ENCODE results near the gene MTG2. TPM values are rescaled to one million over a fixed set of nuclear protein-coding genes. Genes with fewer than 3 reads are reported as not detected.
A peak's percentile ranks its signal among the peaks of the same experiment; 100 is the strongest.

The MTG2 gene, protein sequence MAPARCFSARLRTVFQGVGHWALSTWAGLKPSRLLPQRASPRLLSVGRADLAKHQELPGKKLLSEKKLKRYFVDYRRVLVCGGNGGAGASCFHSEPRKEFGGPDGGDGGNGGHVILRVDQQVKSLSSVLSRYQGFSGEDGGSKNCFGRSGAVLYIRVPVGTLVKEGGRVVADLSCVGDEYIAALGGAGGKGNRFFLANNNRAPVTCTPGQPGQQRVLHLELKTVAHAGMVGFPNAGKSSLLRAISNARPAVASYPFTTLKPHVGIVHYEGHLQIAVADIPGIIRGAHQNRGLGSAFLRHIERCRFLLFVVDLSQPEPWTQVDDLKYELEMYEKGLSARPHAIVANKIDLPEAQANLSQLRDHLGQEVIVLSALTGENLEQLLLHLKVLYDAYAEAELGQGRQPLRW
- 11.3 and 13.6 TPM in 2 replicates for total RNA-seq (2014; rRNA removed; shearing (Covaris generic))
- polyA plus RNA-seq (2016; fragmentation: Nextera tagmentation; extraction: Ambion mirVana): 11.7 and 15.4 TPM in 2 replicates
- long read RNA-seq, transcript MTG2-201 (7 exons, 2,929 nt): major isoform, 5 of 10 reads
- long read RNA-seq, partial matches to known transcripts: 3 of 10 reads
- long read RNA-seq, other reads (novel, unspliced or antisense): 2 of 10 reads

GRCh38 chr20:62182469-62183425 is at the start of gene MTG2:
Gene MTG2, plus strand, starts transcription at chr20:62183028. Its CDS starts 10,393 bp downstream, at chr20:62193421.
- Mint-ChIP-seq H3K27ac (peak within 1 kb of the TSS; percentile 94), H3K27me3 (ENCODE audit: insufficient read depth, low read depth, poor library complexity) (peaks cover 9% of the 10 kb centered on the region), H3K36me3 (ENCODE audit: low read depth) (peaks cover 4% of the 10 kb centered on the region; the same call in 2 of the 3 replicates), H3K9me3 (no peaks in the 10 kb centered on the region), H3K4me1 (peaks cover 14% of the 10 kb centered on the region), H3K4me3 (peak within 1 kb of the TSS; percentile 93)
- H3F3A ChIP-seq (replicated peaks; ENCODE audit: low read depth): peaks cover 7% of the 10 kb centered on the region
- TF ChIP-seq POLR2AphosphoS5 (IDR thresholded peaks at IDR 0.05; ENCODE audit: low read depth) (peak; percentile 97), REST (IDR thresholded peaks at IDR 0.05; ENCODE audit: unreplicated experiment) (no peak), CREB1 (CRISPR knock-in tag; IDR thresholded peaks at IDR 0.05; ENCODE audit: low read depth) (peak; percentile 97), ZNF114 (CRISPR knock-in tag; IDR thresholded peaks at IDR 0.05) (no peak), EZH2 (IDR thresholded peaks at IDR 0.05; ENCODE audit: low read depth, unreplicated experiment) (no peak), ZNF462 (CRISPR knock-in tag; IDR thresholded peaks at IDR 0.05) (no peak)
- TF ChIP-seq, protein P1, sequence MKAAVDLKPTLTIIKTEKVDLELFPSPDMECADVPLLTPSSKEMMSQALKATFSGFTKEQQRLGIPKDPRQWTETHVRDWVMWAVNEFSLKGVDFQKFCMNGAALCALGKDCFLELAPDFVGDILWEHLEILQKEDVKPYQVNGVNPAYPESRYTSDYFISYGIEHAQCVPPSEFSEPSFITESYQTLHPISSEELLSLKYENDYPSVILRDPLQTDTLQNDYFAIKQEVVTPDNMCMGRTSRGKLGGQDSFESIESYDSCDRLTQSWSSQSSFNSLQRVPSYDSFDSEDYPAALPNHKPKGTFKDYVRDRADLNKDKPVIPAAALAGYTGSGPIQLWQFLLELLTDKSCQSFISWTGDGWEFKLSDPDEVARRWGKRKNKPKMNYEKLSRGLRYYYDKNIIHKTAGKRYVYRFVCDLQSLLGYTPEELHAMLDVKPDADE (IDR thresholded peaks at IDR 0.05): peak; percentile 82
- H3K4me3 ChIP-seq: peak within 1 kb of the TSS; percentile 100
- peaks cover 7% of the 10 kb centered on the region; the same call in 1 of the 2 replicates for H3K4me1 ChIP-seq (ENCODE audit: insufficient read depth)
- peaks cover 37% of the 10 kb centered on the region for H3K79me2 ChIP-seq (replicated peaks; ENCODE audit: insufficient read depth)
- 0 out of 2 replicates have a peak, but pooled peaks cover 7% of the 10 kb centered on the region for H4K20me1 ChIP-seq (replicated peaks; ENCODE audit: insufficient read depth)
- H3K27me3 ChIP-seq (ENCODE audit: insufficient read depth): no peaks in the 10 kb centered on the region
- DNase-seq (ENCODE audit: low spot score) (peak; percentile 98), ATAC-seq (peak; percentile 96)
- H3K4me2 ChIP-seq: peak within 1 kb of the TSS; percentile 95
- peak within 1 kb of the TSS; percentile 93 for H3K27ac ChIP-seq (ENCODE audit: low read depth)
- peak within 1 kb of the TSS; percentile 90 for H2AFZ ChIP-seq
- H3K9me2 ChIP-seq (ENCODE audit: insufficient read depth): no peaks in the 10 kb centered on the region
- no peaks in the 10 kb centered on the region for H3K36me3 ChIP-seq (ENCODE audit: insufficient read depth)

All from GM23338 (cell line).